DND-41 (cell line): Measurements from ENCODE around the gene PTK6.

Experiments
- CTCF ChIP-seq: IDR thresholded peaks from 2 replicates; pipeline ENCODE4 v1.5.1; 2012; ENCODE audit warnings: borderline replicate concordance, low read length, moderate library complexity, mild to moderate bottlenecking; ENCODE audit not compliant: poor library complexity, severe bottlenecking; ENCODE audit errors: extremely low read depth
- EZH2 ChIP-seq: IDR thresholded peaks from 3 replicates; pipeline ENCODE4 v1.6.1; 2012; ENCODE audit warnings: borderline replicate concordance, low read depth, mild to moderate bottlenecking, moderate library complexity, low read length, inconsistent platforms; ENCODE audit not compliant: severe bottlenecking

DNA sequence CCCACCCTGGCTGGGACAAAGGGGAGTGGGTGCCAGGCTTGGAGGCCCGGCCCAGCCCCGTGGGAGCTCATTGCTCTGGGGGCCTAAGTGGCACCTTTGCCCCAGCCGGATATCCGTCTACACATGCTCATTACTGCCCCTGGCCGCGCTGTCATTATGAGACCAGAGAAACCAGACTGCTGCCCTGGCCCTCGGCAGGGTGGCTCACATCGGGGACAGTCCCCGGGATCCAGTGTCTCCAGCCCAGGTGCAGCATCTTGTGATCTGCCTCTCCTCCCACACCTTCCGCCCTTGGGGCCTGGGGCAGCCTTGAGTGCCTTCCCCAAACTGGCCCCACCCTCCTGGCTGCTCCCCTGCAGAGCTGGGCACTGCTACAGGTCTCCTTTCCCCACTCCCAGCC lies 5.5 kb upstream of the PTK6 start:
- TF ChIP-seq CTCF (no peak), EZH2 (no peak)
